Natural killer cell (primary cell): Measurements from ENCODE around the gene STK39. TPM values are rescaled to one million over a fixed set of nuclear protein-coding genes. Genes with fewer than 3 reads are reported as not detected.
A peak's percentile ranks its signal among the peaks of the same experiment; 100 is the strongest.

Experiments used
- ATAC-seq, 3 donors: fragments of 150-1000 bp in 2 of 3; fragments of 200-7000 bp in 1 of 3; cut with Tn5 transposase; 1 replicate in 1 of 3; 2 replicates in 2 of 3; pipeline ENCODE4 v1.10.0; 2021; ENCODE audit warnings: mild to moderate bottlenecking in 2 of 3, moderate library complexity in 2 of 3
- DNase-seq, 2 donors: peaks; one replicate each; pipeline versions ENCODE4 v3.0.0 to v3.0.0-alpha.2; 2013 to 2021; ENCODE audit warnings: mixed read lengths in 1 of 2
- H3K27ac ChIP-seq: one replicate; pipeline ENCODE4 v1.5.1; 2013; ENCODE audit warnings: mild to moderate bottlenecking, low read length
- H3K27me3 ChIP-seq: one replicate; pipeline ENCODE4 v1.6.1; 2013; ENCODE audit warnings: low read length; ENCODE audit not compliant: control insufficient read depth, insufficient read depth
- H3K36me3 ChIP-seq: one replicate; pipeline ENCODE4 v1.6.1; 2013; ENCODE audit warnings: low read length; ENCODE audit not compliant: control insufficient read depth, insufficient read depth
- H3K4me1 ChIP-seq: one replicate; pipeline ENCODE4 v1.6.1; 2013; ENCODE audit warnings: low read length; ENCODE audit not compliant: control insufficient read depth, insufficient read depth
- H3K4me3 ChIP-seq: one replicate; pipeline ENCODE4 v1.5.1; 2013; ENCODE audit warnings: low read length
- H3K9me3 ChIP-seq: one replicate; pipeline ENCODE4 v1.6.1; 2013; ENCODE audit warnings: low read length; ENCODE audit not compliant: control insufficient read depth, insufficient read depth
- H3K27ac Mint-ChIP-seq, 2 donors: one replicate each; pipeline ENCODE4 v1.8.0; 2022; ENCODE audit warnings: mild to moderate bottlenecking in 2 of 2, mixed read lengths in 2 of 2, moderate library complexity in 1 of 2
- H3K27me3 Mint-ChIP-seq, 2 donors: one replicate each; pipeline ENCODE4 v1.8.0; 2022; ENCODE audit warnings: low read depth in 2 of 2, mixed read lengths in 2 of 2
- H3K36me3 Mint-ChIP-seq: one replicate; pipeline ENCODE4 v1.8.0; 2022; ENCODE audit warnings: mixed read lengths
- H3K4me1 Mint-ChIP-seq, 2 donors: one replicate each; pipeline ENCODE4 v1.8.0; 2022; ENCODE audit warnings: mixed read lengths in 2 of 2
- H3K4me3 Mint-ChIP-seq: one replicate; pipeline ENCODE4 v1.8.0; 2022; ENCODE audit warnings: mild to moderate bottlenecking, moderate library complexity, mixed read lengths
- H3K9me3 Mint-ChIP-seq, 2 donors: one replicate each; pipeline ENCODE4 v1.8.0; 2022; ENCODE audit warnings: mixed read lengths in 2 of 2
- WGBS: methylation state at CpG from one replicate; pipeline ENCODE4 v1.1.7; 2013; ENCODE audit warnings: missing lambda C conversion rate; ENCODE audit not compliant: insufficient coverage; 5-methylcytosine and 5-hydroxymethylcytosine counted together
- intact Hi-C: fragments of 100-400 bp; cut with micrococcal nuclease; formaldehyde crosslinking; loops from one replicate; pipeline ENCODE4 v1.14.2; 2022
- total RNA-seq, 4 donors: library from RNA; stranded (reverse); fragments of 120-200 nt in 1 of 4; gene quantifications; one replicate each; pipeline versions ENCODE4 v1.2.3 to v1.2.4, GENCODE V29; 2013 to 2022
- TF ChIP-seq, protein P1 (sequence below): fragments of 200-600 bp; IDR thresholded peaks from one replicate; pipeline ENCODE4 v1.8.0; 2022; ENCODE audit warnings: antibody characterized with exemption

STK39 gene
- total RNA-seq, 3 donors from 2014 or later (not counting 1 experiment from before 2014, with no cell fraction given), result 53.3 to 79.3 (median 66.6) TPM

DNA sequence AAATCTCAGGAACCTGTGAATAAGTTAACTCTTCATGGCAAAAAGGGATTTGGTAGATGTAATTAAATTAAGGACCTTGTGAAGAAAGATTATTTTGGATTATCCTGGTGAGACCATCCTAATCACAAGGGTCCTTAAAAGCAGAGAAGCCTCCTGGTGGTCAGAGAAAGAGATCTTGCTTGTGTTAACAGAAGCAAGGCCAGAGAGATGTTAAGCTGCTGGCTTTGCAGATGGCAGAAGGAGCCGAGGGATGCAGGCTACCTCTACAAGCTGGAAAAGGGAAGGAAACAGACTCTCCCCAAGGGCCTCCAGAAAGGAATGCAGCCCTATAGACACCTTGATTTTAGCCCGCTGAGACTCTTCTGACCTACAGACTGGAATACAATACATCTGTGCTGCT lies 197.0 kb downstream of the STK39 start:
- Histone ChIP-seq H3K4me3 (no peak overlapping the region), H3K27ac (no peak overlapping the region), H3K27me3 (no peaks in the 10 kb centered on the region), H3K36me3 (peaks cover 15% of the 10 kb centered on the region), H3K9me3 (no peaks in the 10 kb centered on the region), H3K4me1 (no peaks in the 10 kb centered on the region)
- H3K4me1 Mint-ChIP-seq, result peaks cover 55 to 56% of the 10 kb centered on the region in 2 donors
- DNase-seq, result no peak
- TF ChIP-seq, protein P1, sequence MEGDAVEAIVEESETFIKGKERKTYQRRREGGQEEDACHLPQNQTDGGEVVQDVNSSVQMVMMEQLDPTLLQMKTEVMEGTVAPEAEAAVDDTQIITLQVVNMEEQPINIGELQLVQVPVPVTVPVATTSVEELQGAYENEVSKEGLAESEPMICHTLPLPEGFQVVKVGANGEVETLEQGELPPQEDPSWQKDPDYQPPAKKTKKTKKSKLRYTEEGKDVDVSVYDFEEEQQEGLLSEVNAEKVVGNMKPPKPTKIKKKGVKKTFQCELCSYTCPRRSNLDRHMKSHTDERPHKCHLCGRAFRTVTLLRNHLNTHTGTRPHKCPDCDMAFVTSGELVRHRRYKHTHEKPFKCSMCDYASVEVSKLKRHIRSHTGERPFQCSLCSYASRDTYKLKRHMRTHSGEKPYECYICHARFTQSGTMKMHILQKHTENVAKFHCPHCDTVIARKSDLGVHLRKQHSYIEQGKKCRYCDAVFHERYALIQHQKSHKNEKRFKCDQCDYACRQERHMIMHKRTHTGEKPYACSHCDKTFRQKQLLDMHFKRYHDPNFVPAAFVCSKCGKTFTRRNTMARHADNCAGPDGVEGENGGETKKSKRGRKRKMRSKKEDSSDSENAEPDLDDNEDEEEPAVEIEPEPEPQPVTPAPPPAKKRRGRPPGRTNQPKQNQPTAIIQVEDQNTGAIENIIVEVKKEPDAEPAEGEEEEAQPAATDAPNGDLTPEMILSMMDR, result no peak
- WGBS, result 100% methylated on average over 1 of the region's 2 CpGs
- intact Hi-C loops, result no loop called here
- peak overlapping the region in 1 of 2 donors; percentile 63 for H3K27ac Mint-ChIP-seq
- H3K9me3 Mint-ChIP-seq, result no peaks in the 10 kb centered on the region
- H3K36me3 Mint-ChIP-seq, result no peaks in the 10 kb centered on the region
- H3K4me3 Mint-ChIP-seq, result no peak overlapping the region
- no peak for ATAC-seq
- no peaks in the 10 kb centered on the region for H3K27me3 Mint-ChIP-seq

DNA sequence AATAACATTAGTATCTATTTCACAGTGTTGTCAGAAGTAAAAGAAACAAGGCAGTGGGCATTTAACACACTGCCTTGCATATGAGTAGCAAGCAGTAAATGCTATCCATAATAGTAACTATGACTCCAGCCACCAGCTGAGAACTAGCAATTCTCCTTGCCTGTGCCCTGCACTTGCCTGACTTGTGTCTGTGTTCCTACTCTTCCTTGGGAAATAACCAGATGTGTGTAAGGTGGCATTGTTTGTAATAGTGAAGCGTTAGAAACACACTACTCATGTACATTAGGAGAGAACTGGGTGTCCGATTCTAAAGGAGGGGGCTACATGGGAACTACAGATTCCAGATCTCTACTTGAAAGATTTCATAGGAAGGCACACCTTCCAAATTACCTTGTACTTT lies 197.8 kb downstream of the STK39 start:
- no peaks in the 10 kb centered on the region for H3K27me3 ChIP-seq
- H3K27ac Mint-ChIP-seq, result peak overlapping the region; percentile 2 to 63
- H3K9me3 ChIP-seq, result no peaks in the 10 kb centered on the region
- H3K9me3 Mint-ChIP-seq, result no peaks in the 10 kb centered on the region
- TF ChIP-seq, protein P1, result no peak
- DNase-seq (no peak), ATAC-seq (no peak)
- no peak overlapping the region for H3K4me3 ChIP-seq
- no peak overlapping the region for H3K27ac ChIP-seq
- no peaks in the 10 kb centered on the region for H3K36me3 Mint-ChIP-seq
- WGBS, result 100% methylated on average over 1 of the region's 2 CpGs
- H3K27me3 Mint-ChIP-seq, result no peaks in the 10 kb centered on the region
- no peaks in the 10 kb centered on the region for H3K4me1 ChIP-seq
- intact Hi-C loops, result no loop called here
- H3K36me3 ChIP-seq, result peaks cover 15% of the 10 kb centered on the region
- H3K4me3 Mint-ChIP-seq, result no peak overlapping the region
- peaks cover 58% of the 10 kb centered on the region in 2 donors for H3K4me1 Mint-ChIP-seq

DNA sequence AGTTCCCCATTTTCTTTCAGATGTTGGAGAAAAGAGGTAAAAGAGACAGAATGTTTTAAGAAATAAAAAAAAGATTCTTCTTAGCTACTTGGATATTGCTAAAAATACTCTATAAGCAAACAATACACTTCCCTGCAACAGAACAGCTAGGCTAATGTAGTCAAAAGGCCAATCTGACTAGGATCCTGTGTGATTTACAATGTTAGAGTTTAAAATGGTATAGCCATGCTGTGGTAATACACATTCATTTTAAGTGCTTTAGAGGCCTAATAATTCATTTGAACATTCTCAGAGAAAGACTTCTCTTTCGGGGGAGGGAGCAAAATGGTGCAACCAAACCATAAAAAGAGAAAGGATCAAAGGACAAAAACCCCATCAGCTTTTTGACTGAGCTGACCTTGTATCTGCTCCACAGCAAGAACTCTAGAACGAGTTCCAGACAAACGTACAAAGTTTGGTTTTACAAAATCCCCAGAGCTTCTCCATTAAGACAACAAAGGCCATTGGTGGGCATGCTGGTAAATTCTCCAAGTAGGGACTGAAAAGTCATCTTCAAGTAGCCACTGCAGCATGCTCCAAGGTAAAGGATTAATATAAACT lies 200.2 kb downstream of the STK39 start:
- WGBS, result 77% methylated on average over 3 of the region's 3 CpGs
- Mint-ChIP-seq H3K27ac (no peak overlapping the region), H3K9me3 (no peaks in the 10 kb centered on the region), H3K4me3 (no peak overlapping the region), H3K27me3 (no peaks in the 10 kb centered on the region), H3K4me1 (peaks cover 65 to 68% of the 10 kb centered on the region in 2 donors), H3K36me3 (no peaks in the 10 kb centered on the region)
- Histone ChIP-seq H3K27me3 (no peaks in the 10 kb centered on the region), H3K4me1 (no peaks in the 10 kb centered on the region), H3K9me3 (no peaks in the 10 kb centered on the region), H3K27ac (no peak overlapping the region), H3K4me3 (no peak overlapping the region), H3K36me3 (peaks cover 15% of the 10 kb centered on the region)
- DNase-seq, result no peak
- TF ChIP-seq, protein P1, result no peak
- intact Hi-C loops, result no loop called here
- no peak for ATAC-seq

DNA sequence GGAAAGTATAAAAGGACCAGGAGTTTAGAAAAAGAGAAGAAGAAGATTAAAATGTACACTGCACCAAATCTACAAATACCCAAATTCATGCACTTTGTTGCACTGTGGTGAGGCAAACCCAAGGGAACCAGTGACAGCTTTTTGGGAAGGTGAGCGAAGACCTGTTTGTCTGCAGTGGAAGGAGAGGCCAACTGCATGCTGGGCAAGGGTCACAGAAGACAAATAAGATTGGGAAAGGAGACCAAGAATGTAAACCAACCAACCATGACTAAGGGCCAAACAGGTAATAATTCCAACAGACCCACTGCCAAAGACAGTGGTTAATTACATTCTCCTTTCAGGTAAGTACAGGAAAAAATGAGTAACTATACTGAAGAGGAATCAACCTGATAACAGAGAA lies 202.8 kb downstream of the STK39 start:
- H3K4me3 Mint-ChIP-seq, result no peak overlapping the region
- WGBS, result 100% methylated on average over 1 of the region's 1 CpG
- H3K9me3 ChIP-seq, result no peaks in the 10 kb centered on the region
- ATAC-seq (no peak), DNase-seq (no peak)
- no peaks in the 10 kb centered on the region for H3K9me3 Mint-ChIP-seq
- H3K36me3 Mint-ChIP-seq, result no peaks in the 10 kb centered on the region
- peaks cover 10% of the 10 kb centered on the region for H3K36me3 ChIP-seq
- peaks cover 66 to 70% of the 10 kb centered on the region in 2 donors for H3K4me1 Mint-ChIP-seq
- TF ChIP-seq, protein P1, result no peak
- no peak overlapping the region for H3K4me3 ChIP-seq
- H3K27me3 Mint-ChIP-seq, result no peaks in the 10 kb centered on the region
- H3K27ac Mint-ChIP-seq, result peak overlapping the region in 1 of 2 donors; percentile 44
- H3K4me1 ChIP-seq, result no peaks in the 10 kb centered on the region
- no peaks in the 10 kb centered on the region for H3K27me3 ChIP-seq
- intact Hi-C loops, result no loop called here
- H3K27ac ChIP-seq, result no peak overlapping the region
